LNCaP clone FGC (cell line): ENCODE data around the gene CT45A10.
A peak's percentile ranks its signal among the peaks of the same experiment; 100 is the strongest.
"Not testable (repeated sequence)": the region's sequence is repeated elsewhere in the genome, so short reads cannot be mapped to it uniquely, and the experiment has no call there.

Source experiments
- DNase-seq: peaks from one replicate; pipeline ENCODE4 v3.0.0-alpha.2; 2011; ENCODE audit warnings: low read depth
- H3K4me3 ChIP-seq: 2 replicates; pipeline ENCODE4 v1.5.1; 2011; ENCODE audit warnings: mild to moderate bottlenecking, low read depth, low read length, control low read depth
- TF ChIP-seq, protein P1 (sequence below): IDR thresholded peaks from 2 replicates; pipeline ENCODE4 v1.5.1; 2012; ENCODE audit warnings: mild to moderate bottlenecking; ENCODE audit not compliant: control insufficient read depth, insufficient read depth; ENCODE audit errors: extremely low read depth

CT45A10 gene, protein sequence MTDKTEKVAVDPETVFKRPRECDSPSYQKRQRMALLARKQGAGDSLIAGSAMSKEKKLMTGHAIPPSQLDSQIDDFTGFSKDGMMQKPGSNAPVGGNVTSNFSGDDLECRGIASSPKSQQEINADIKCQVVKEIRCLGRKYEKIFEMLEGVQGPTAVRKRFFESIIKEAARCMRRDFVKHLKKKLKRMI

DNA sequence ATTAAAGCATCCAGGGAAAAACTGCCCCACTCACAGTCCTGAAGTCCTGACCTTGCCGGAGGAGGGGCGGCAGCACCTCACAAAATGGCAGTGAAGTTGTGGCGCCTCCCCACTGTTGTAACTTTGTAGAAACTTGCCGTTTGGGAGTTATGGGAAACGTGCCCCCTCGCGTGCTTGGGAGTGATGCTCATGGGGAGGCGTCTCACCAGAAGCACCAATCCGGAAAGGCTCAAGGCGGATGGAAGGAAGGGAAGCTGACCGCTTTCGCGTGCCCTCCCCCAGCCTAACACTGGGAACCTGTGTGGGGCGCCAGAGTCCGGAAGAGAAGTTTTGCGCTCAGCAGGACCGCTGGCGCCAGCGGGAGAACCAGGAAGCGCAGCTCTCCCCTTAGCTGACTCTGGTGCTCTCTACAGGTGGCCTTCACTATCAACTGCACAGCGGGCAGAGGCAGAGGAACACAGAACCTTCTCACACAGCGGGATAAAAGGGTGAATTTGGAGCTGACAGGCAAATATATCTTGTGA, at the start of gene CT45A10, which contains the start of gene SAGE1:
CT45A10 (minus strand) TSS at position 151 of the 524 bp plus-strand sequence. CDS start 8,100 bp downstream, outside the sequence.
SAGE1 (plus strand) TSS at position 423 of the 524 bp plus-strand sequence. CDS start 2,527 bp downstream, outside the sequence.
- DNase-seq, result no peak
- no peak within 1 kb of the TSS for H3K4me3 ChIP-seq
- TF ChIP-seq, protein P1, sequence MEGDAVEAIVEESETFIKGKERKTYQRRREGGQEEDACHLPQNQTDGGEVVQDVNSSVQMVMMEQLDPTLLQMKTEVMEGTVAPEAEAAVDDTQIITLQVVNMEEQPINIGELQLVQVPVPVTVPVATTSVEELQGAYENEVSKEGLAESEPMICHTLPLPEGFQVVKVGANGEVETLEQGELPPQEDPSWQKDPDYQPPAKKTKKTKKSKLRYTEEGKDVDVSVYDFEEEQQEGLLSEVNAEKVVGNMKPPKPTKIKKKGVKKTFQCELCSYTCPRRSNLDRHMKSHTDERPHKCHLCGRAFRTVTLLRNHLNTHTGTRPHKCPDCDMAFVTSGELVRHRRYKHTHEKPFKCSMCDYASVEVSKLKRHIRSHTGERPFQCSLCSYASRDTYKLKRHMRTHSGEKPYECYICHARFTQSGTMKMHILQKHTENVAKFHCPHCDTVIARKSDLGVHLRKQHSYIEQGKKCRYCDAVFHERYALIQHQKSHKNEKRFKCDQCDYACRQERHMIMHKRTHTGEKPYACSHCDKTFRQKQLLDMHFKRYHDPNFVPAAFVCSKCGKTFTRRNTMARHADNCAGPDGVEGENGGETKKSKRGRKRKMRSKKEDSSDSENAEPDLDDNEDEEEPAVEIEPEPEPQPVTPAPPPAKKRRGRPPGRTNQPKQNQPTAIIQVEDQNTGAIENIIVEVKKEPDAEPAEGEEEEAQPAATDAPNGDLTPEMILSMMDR, result no peak

DNA sequence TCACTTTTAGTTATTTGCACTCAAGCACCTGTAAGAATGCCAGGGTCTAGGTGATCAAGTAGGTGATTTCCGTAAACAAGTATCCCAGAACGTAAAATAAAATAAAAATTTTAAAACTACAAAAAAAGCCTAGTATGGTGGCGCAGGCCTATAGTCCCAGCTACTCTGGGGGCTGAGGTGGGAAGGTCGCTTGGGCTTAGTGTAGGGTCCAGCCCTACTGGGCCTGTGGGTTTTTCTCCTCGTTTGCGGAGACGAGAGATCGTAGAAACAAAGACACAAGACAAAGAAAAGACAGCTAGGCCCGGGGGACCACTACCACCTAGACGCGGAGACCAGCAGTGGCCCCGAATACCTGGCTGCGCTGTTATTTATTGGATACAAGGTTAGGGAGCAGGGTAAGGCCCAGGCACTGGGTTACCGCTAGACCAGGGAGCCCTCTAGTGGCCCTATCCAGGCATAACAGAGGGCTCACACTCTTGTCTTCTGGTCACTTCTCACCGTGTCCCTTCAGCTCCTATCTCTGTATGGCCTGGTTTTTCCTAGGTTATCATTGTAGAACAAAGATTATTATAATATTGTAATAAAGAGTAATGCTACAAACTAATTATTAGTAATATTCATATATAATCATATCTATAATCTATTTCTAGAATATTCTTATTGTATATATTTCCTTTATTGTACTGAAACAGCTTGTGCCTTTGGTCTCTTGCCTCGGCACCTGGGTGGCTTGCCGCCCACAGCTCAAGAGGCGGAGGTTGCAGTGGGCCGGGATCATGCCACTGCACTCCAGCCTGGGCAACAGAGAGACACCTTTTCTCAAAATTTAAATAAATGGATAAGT, 38.6 kb upstream of the CT45A10 start:
- peak; percentile 1 for DNase-seq
- no peak overlapping the region for H3K4me3 ChIP-seq
- TF ChIP-seq, protein P1, result peak; percentile 65

DNA sequence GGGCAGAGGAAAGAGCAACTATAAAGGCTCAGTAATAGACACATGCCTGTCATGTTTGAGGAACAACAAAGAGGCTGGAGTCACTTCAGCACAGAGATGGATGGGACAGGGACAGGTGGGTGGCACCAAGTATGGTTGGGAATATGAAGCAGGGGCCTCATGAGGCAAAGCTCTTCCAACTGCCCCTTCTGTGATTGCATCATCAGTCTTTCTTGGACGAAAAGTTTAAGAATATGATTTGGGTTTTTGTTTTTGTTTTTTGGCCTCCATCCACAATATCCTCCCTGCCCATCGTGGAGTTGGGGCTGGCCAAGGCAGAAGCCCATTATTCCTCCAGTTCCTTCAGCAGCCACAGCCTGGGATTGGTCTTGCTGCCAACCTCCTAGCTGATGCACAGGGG, 34.7 kb upstream of the CT45A10 start:
- no peak overlapping the region for H3K4me3 ChIP-seq
- no peak for DNase-seq
- TF ChIP-seq, protein P1, result no peak

DNA sequence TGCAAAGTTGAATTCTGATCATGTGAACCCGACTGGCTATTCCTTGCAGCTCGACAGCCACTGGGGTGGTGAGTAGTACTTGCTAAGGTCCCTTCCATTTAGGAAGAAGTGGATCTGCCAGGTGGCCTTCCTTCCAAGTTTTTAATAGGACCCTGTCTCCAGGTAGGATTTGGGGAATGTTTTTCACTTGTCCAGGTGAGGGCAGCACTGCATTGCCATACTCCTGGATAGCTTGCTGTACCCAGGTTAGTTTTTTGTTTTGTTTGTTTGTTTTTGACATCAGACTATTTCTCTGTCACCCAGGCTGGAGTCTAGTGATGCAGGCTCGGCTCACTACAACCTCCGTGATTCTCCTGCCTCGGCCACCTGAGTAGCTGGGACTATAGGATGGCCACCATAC, 30.1 kb upstream of the CT45A10 start:
- no peak overlapping the region for H3K4me3 ChIP-seq
- DNase-seq, result peak; percentile 3
- TF ChIP-seq, protein P1, result peak; percentile 58

DNA sequence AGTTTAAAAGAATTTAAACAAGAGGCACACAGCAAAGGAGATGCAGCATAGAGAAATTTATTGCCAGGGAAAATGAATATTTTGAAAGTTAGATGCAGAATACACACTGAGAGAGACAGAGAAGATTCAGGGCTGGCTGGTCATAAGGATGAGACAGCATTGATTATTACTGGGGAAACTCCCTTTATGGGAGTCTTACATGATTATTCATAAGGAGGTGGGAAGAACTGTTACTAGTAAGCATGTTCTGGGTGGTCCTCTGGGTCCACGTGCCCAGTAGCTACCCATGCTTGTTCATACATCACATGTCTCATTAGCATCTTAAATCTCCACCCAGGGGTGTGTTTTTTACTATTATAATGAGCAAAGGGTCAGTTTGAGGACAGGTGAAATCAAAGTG, 27.3 kb upstream of the CT45A10 start:
- DNase-seq, result not testable (repeated sequence)

DNA sequence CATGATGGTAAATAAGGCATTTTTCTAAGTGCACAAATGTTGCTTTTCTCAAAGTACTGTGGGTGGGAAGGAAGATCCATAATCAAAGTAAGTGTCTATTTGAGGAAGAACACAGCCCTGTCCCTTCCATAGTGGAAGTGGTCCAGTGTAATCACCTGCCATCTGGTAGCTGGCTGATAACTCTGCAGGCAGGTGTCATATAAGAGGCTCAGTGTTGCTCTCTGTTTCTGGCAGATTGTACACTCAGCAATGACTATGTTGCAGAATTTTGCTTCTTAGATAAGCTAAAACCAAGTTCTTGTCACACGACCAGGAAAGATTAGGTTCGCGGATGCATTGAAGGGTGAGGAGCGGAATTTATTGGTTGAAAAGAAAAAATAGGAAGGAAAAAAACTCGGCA, 21.2 kb upstream of the CT45A10 start:
- H3K4me3 ChIP-seq, result no peak overlapping the region
- TF ChIP-seq, protein P1, result no peak
- no peak for DNase-seq

More for the DNA sequence above, 27.3 kb upstream of the CT45A10 start:
- not testable (repeated sequence) for H3K4me3 ChIP-seq

DNA sequence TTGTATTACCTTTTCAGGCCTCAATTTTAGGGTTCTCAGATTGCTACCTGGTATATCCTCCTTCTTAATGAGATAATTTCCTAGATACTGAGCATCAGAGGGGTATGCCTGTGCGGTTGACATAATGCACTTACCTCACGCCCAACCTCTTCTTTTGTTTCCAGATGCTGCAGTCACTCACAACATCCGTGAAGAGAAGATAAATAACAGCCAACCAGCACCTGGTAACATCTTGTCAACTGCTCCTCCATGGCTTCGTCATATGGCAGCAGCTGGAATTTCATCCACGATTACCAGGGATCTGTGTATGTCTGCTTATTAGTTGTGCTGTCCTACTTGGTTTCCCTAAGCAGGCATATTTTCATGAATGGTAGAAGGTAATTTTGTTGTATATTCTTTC, 17.0 kb upstream of the CT45A10 start:
- no peak overlapping the region for H3K4me3 ChIP-seq
- TF ChIP-seq, protein P1, result no peak
- DNase-seq, result no peak
